NCI-H446 (cell line): ENCODE results near the gene TANC1.
"Not testable (repeated sequence)": the region's sequence is repeated elsewhere in the genome, so short reads cannot be mapped to it uniquely, and the experiment has no call there.

Experiments used
- DNase-seq, 2 experiments: peaks; one replicate each; lab custom pipeline; 2025; lab: John Stamatoyannopoulos, UW

TANC1 gene

DNA sequence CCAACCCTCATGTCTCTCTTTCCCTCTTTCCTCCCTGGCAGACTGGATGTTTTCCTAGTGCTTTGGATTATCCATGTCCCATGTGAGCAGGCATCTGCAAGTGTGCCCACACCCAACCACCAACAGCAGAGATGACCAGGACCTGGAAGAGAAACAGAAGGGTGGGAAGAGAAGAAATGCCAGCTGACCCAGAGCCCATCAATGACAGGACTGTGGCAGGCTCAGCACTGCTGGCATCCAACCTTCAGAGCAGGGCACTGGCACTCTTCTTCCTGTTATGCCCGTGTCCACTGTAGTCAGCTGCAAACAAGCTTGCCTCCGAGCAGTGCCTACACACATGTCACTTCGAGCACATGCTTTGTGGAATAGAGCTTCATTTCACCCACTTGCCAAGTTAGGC, 121.1 kb downstream of the TANC1 start:
- no peak for DNase-seq

GRCh38 chr2:159090514-159091201, 122.2 kb downstream of the TANC1 start:
- peak in 1 of 2 experiments; percentile 38 for DNase-seq

DNA sequence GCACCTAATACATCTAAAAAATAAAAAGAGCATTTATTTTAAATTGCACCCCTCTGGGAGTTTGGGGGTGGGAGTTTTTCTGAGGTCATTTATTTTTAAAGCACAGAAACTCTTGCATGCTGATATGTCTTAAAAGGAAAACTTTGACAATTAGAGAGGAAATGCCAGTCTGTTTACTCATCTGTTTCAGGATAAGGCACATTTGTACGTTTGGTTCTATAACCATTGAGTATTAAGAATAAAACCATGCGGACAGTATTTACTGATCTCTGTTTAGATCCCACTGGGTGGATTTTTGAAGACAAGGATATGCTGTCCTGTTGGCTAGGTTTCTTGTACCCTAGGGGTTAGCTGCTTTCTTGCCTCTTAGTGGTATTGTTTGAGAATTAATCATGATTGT, 122.9 kb downstream of the TANC1 start:
- no peak for DNase-seq

- no peak for DNase-seq
Observed at GRCh38 chr2:159091976-159092375, 123.5 kb downstream of the TANC1 start.

GRCh38 chr2:159093497-159093896, 125.1 kb downstream of the TANC1 start:
- no peak for DNase-seq

DNA sequence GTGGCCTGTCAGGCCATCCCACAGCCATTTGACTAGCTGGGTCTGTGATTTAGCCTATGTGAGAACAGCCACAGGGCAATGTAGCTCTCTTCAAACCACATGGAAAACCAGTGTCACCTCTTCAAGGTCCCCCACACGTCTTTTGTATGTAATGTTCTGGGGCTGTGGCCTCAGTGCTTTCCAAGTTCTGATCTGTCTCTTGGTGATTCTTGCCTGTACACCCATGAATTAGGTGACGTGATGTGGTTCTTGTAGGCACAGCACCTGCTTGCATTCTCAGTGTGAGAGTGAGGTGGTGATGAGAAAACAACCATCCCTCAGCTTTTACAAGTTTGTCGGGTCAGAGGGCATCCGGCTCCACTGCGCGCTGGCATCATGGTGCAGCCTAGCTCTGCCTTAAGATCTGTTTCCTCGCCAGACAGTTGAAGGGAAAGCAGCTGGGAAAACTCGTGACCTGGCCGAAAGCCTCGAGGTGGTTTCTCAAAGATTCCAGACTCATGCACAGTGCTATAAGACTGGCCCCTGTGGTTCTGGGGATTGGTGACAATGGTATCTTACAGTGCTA, 125.8 kb downstream of the TANC1 start:
- DNase-seq = no peak

- DNase-seq = no peak
Observed at GRCh38 chr2:159095813-159096212, 127.4 kb downstream of the TANC1 start.

- DNase-seq = not testable (repeated sequence)
Observed at GRCh38 chr2:159096302-159096855, 127.9 kb downstream of the TANC1 start.

GRCh38 chr2:159096901-159097300, 128.5 kb downstream of the TANC1 start:
- no peak for DNase-seq

DNA sequence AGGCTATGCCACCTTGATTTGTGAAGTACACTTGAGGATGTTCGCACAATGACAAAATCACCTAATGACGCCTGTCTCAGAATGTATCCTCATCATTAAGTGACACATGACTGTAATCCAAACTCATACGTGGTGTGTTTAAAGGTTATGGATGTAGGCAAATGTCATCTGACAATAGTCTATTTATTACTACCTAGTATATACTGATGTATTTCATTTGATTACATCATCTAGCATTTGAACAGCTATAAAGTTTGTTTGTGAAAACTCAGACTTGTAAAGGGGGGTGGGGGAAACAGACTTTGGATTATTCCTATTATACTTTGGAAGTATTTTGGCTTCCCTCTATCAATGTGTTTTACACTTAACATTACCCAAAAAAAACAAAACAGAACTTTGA, 129.9 kb downstream of the TANC1 start:
- DNase-seq = no peak

- no peak for DNase-seq
Observed at GRCh38 chr2:159098921-159099411, 130.5 kb downstream of the TANC1 start.

- DNase-seq = no peak
Observed at GRCh38 chr2:159101755-159102489, 133.5 kb downstream of the TANC1 start.

DNA sequence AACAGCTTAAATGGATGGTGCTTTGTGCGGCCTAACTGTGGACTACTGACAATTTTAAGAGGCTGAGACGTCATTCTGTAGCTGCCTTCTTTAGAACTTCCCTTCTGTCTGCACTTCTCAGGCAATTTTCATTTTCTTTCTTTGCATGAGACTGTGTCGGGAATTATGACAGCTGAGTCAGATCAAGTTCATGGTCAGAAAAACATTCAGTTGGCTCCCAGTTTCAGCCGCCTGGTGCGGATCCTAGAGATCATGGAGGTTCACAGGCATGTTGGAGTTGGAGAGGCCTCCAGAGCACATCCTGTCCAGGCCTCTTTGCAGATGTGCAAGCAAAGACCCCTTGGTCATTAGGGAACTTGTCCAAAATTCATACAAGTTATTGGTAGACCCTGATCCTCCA, 135.0 kb downstream of the TANC1 start:
- no peak for DNase-seq

DNA sequence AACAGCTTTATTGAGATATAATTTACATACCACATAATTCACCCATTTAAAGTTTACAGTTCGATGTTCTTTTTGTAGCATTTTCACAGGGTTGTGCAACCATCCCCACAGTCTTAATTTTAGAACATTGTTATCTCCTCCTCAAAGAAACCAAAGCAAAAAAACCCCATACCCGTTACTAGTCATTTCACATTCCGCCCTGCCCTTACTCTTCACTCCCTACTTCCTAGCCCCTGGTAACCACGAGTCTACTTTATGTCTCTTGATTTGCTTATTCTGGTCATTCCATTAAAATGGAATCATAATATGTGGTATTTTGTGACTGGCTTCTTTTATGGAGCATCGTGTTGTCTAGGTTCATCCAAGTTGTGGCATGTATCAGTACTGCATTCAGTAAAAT, 137.7 kb downstream of the TANC1 start:
- no peak for DNase-seq

- no peak for DNase-seq
Observed at GRCh38 chr2:159108181-159108893, 139.9 kb downstream of the TANC1 start.

DNA sequence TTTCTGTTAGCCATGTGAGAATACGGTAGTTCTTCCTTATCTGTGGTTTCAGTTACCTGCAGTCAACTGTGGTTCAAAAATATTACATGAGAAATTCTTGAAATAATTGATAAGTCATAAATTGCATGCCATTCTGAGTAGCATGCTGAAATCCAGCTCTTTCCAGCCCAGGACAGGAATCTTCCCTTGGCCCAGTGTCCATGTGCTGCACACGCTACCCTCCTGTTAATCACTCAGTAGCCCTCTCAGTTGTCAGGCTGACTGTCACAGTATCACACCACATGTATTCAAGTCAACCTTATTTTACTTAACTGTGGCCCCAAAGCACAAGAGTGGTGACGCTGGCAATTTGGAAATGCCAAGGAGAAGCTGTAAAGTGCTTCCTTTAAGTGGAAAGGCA, 141.1 kb downstream of the TANC1 start:
- no peak for DNase-seq

- DNase-seq = no peak
Observed at GRCh38 chr2:159110784-159111183, 142.3 kb downstream of the TANC1 start.

DNA sequence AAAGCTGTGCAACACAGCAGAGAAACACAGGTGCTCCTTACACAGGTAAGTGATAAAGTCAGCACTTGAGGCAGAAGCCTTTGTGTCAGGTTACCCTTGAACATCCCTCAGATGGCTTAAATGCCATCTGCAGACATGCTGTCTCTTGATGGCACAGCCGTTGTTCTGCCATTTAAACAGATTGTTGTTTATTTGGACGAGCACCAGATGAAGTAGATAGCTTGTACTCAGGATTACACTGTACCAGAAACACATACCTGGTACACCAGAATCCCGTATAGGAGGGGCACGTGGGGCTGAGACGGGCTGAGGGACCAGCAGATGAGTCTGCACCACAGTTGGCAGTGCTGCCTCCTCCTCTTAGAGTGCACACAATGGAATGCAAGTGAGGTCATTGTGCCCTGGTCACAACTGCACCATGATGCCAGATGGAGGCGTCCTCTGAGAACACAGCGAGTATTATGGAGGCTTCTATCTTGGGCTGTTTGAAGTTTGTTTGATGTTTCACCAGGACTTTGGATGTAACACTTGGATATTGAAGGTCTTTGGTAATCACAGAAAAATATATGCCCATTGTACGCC, 143.0 kb downstream of the TANC1 start:
- peak in 1 of 2 experiments; percentile 19 for DNase-seq

DNA sequence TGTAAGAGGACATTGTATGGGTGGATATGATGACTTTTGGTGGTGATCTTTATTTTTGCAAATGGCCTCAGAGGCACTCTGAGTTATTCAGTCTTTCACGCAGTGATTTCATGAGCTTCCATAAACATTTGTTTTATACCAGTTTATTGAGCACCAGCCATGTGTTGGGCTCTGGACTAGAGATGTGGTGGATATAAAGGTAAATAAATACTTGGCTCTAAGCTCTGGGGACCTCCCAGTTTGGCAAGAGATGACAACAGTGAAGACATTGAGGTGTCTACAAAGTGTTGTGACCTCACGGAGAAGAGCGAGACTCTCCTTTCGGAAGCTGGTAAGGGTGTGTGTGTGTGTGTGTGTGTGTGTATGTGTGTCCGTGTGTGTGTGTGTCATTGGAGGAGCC, 146.4 kb downstream of the TANC1 start:
- DNase-seq = no peak

GRCh38 chr2:159116922-159117321, 148.5 kb downstream of the TANC1 start:
- no peak for DNase-seq

DNA sequence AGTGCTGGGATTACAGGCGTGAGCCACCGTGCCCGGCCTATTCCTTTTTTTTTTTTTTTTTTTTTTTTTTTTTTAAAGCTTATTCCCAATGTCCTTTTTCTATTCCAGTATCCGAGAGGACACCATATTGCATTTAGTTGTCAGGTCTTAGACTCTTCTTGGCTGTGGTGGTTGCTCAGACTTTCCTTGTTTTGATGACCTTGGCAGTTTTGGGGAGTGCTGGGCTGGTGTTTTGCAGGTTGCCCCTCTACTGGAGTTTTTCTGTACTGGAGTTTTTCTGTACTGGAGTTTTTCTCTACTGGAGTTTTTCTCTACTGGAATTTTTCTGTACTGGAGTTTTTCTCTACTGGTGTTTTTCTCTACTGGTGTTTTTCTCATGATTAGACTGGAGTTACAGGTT, 149.2 kb downstream of the TANC1 start:
- no peak for DNase-seq
